Smooth muscle cell of the coronary artery (primary cell): ENCODE results near the gene NEK4. TPM values are rescaled to one million over a fixed set of nuclear protein-coding genes. Genes with fewer than 3 reads are reported as not detected.

Experiments used
- total RNA-seq: library from RNA; depleted of rRNA; stranded (reverse); fragments of >200 nt; gene quantifications from 2 replicates; pipeline ENCODE4 v1.2.3, GENCODE V29; 2014; ENCODE audit warnings: low replicate concordance

Gene NEK4
- 16.7 and 22.3 TPM in 2 replicates for total RNA-seq

GRCh38 chr3:52770496-52771333 lies at the start of gene NEK4:
TSS of gene NEK4 (minus strand) at chr3:52770940. CDS start at chr3:52770746, 194 bp downstream.

GRCh38 chr3:52794612-52795099 lies 23.9 kb upstream of the NEK4 start, which contains the start of gene ITIH3:
TSS of gene ITIH3 (plus strand) at chr3:52794796. CDS start at chr3:52794804, 8 bp downstream.

GRCh38 chr3:52777127-52777958 lies 6.6 kb upstream of the NEK4 start, which contains the start of gene ITIH1:
TSS of gene ITIH1 (plus strand) at chr3:52777599. CDS start at chr3:52777616, 17 bp downstream.

GRCh38 chr3:52705688-52706686 lies 64.8 kb downstream of the NEK4 start, which contains the start of the genes GLT8D1 and SPCS1:
TSS of gene GLT8D1 (minus strand) at chr3:52705791. CDS start at chr3:52700460, 5,331 bp downstream.
TSS of gene SPCS1 (plus strand) at chr3:52706106. CDS start at chr3:52706247, 141 bp downstream.

GRCh38 chr3:52685709-52686691 lies 84.7 kb downstream of the NEK4 start, which contains the start of the genes GNL3 and PBRM1:
TSS of gene GNL3 (plus strand) at chr3:52686032. CDS start at chr3:52686093, 61 bp downstream.
TSS of gene PBRM1 (minus strand) at chr3:52685913.

Other genes starting within 250 kb of the NEK4 start
- 17.4 and 95.5 TPM in 2 replicates for gene NT5DC2, start 237.1 kb downstream of the NEK4 start, total RNA-seq
- 9.1 and 13.8 TPM in 2 replicates for gene UQCC5, start 234.3 kb downstream of the NEK4 start, total RNA-seq
- 37.8 and 46.1 TPM in 2 replicates for gene PBRM1, start 85.0 kb downstream of the NEK4 start, total RNA-seq
- 44.8 and 106 TPM in 2 replicates for gene GNL3, start 84.9 kb downstream of the NEK4 start, total RNA-seq
- 105 and 119 TPM in 2 replicates for gene GLT8D1, start 65.1 kb downstream of the NEK4 start, total RNA-seq
- 14.0 and 42.9 TPM in 2 replicates for gene SPCS1, start 64.8 kb downstream of the NEK4 start, total RNA-seq
- 0.59 TPM in 1 of 2 replicates, not detected in the other for gene ITIH1, start 6.7 kb upstream of the NEK4 start, total RNA-seq
- gene ITIH3, start 23.9 kb upstream of the NEK4 start, total RNA-seq: 2.8 TPM in 1 of 2 replicates, not detected in the other
- gene ITIH4, start 59.7 kb upstream of the NEK4 start, total RNA-seq: 0.82 and 1.1 TPM in 2 replicates
- not detected in 2 replicates for gene MUSTN1, start 64.1 kb upstream of the NEK4 start, total RNA-seq
- gene STIMATE, start 126.6 kb upstream of the NEK4 start, total RNA-seq: 7.5 and 10.9 TPM in 2 replicates